ENCODE data around the gene ASB18. TPM values are rescaled to one million over a fixed set of nuclear protein-coding genes. Genes with fewer than 3 reads are reported as not detected.

ASB18 gene
- polyA plus RNA-seq, 1 donor (not counting 4 experiments of a cell fraction or from before 2014, with no cell fraction given), result not detected

DNA sequence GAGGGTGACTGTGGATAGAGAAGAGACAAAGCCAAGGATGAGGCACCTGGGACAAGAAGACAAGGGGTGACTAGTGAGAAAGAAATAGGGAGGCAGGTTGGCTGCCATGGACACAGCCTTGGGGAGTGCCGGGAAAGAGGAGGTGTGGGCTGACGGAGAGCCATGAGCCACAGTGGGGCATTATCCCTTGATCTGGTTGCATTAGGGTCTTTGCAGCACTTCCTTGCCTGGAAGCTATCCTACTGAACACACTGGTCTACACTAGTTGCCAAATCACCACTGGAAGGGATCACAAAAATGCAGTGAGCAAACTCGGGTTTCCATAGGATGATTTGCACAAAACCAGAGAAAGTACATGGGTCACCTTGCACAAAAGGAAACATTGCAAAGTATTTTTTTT lies 27.7 kb upstream of the ASB18 start:
- H3K27ac ChIP-seq (ENCODE audit: control insufficient read depth, insufficient read depth, low read length), result no peak overlapping the region
- no peaks in the 10 kb centered on the region for H3K9me3 ChIP-seq (ENCODE audit: control insufficient read depth, low read depth, low read length)
- H3K27me3 ChIP-seq (ENCODE audit: control insufficient read depth, extremely low read depth, insufficient read depth, low read length), result peaks cover 12% of the 10 kb centered on the region
- H3K9me1 ChIP-seq (ENCODE audit: control insufficient read depth, extremely low read depth, insufficient read depth, low read length), result no peaks in the 10 kb centered on the region
- no peaks in the 10 kb centered on the region for H3K79me2 ChIP-seq (ENCODE audit: control insufficient read depth, insufficient read depth, low read length)
- H3K4me3 ChIP-seq (ENCODE audit: control insufficient read depth in 2 of 3, extremely low read depth in 1 of 3, insufficient read depth in 2 of 3, low read depth in 1 of 3, low read length in 3 of 3), result no peak overlapping the region
- H3K9ac ChIP-seq (ENCODE audit: control insufficient read depth, extremely low read depth, insufficient read depth, low read length), result no peak overlapping the region
- peaks cover 3% of the 10 kb centered on the region for H3K4me1 ChIP-seq (ENCODE audit: control insufficient read depth, extremely low read depth, insufficient read depth, low read length)
- no peaks in the 10 kb centered on the region for H3K36me3 ChIP-seq (ENCODE audit: control insufficient read depth in 2 of 2, extremely low read depth in 1 of 2, insufficient read depth in 2 of 2, low read length in 2 of 2)
- DNase-seq (ENCODE audit: low read depth, low spot score) (no peak), FAIRE-seq (no peak)
- no peak for TF ChIP-seq EZH2 (IDR thresholded peaks at IDR 0.05; ENCODE audit: low read length)
- TF ChIP-seq, protein P1, sequence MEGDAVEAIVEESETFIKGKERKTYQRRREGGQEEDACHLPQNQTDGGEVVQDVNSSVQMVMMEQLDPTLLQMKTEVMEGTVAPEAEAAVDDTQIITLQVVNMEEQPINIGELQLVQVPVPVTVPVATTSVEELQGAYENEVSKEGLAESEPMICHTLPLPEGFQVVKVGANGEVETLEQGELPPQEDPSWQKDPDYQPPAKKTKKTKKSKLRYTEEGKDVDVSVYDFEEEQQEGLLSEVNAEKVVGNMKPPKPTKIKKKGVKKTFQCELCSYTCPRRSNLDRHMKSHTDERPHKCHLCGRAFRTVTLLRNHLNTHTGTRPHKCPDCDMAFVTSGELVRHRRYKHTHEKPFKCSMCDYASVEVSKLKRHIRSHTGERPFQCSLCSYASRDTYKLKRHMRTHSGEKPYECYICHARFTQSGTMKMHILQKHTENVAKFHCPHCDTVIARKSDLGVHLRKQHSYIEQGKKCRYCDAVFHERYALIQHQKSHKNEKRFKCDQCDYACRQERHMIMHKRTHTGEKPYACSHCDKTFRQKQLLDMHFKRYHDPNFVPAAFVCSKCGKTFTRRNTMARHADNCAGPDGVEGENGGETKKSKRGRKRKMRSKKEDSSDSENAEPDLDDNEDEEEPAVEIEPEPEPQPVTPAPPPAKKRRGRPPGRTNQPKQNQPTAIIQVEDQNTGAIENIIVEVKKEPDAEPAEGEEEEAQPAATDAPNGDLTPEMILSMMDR (optimal IDR thresholded peaks at IDR 0.05 in 1 of 3, IDR thresholded peaks at IDR 0.05 in 1 of 3, conservative IDR thresholded peaks at IDR 0.05 in 1 of 3; ENCODE audit: extremely low read depth in 1 of 3, insufficient read depth in 2 of 3, low read length in 3 of 3), result no peak
- H3K4me2 ChIP-seq (ENCODE audit: control insufficient read depth, extremely low read depth, insufficient read depth, low read depth, low read length), result no peak overlapping the region
- dilution Hi-C loops (cut with MboI; ENCODE audit: extremely low pct_ligation_motif_present, low sequenced_read_pairs), result no loop called here
- no peaks in the 10 kb centered on the region for H4K20me1 ChIP-seq (ENCODE audit: control insufficient read depth, extremely low read depth, insufficient read depth, low read length)
- no peak overlapping the region for H2AFZ ChIP-seq (ENCODE audit: control insufficient read depth, low read length)

- Histone ChIP-seq H3K9me1 (ENCODE audit: control insufficient read depth, extremely low read depth, insufficient read depth, low read length) (no peaks in the 10 kb centered on the region), H3K27me3 (ENCODE audit: control insufficient read depth, extremely low read depth, insufficient read depth, low read length) (peaks cover 12% of the 10 kb centered on the region), H3K4me2 (ENCODE audit: control insufficient read depth, extremely low read depth, insufficient read depth, low read depth, low read length) (no peak overlapping the region), H3K4me1 (ENCODE audit: control insufficient read depth, extremely low read depth, insufficient read depth, low read length) (peaks cover 3% of the 10 kb centered on the region), H3K36me3 (ENCODE audit: control insufficient read depth in 2 of 2, extremely low read depth in 1 of 2, insufficient read depth in 2 of 2, low read length in 2 of 2) (no peaks in the 10 kb centered on the region), H4K20me1 (ENCODE audit: control insufficient read depth, extremely low read depth, insufficient read depth, low read length) (no peaks in the 10 kb centered on the region), H3K4me3 (ENCODE audit: control insufficient read depth in 2 of 3, extremely low read depth in 1 of 3, insufficient read depth in 2 of 3, low read depth in 1 of 3, low read length in 3 of 3) (no peak overlapping the region), H3K79me2 (ENCODE audit: control insufficient read depth, insufficient read depth, low read length) (no peaks in the 10 kb centered on the region), H3K27ac (ENCODE audit: control insufficient read depth, insufficient read depth, low read length) (no peak overlapping the region), H3K9me3 (ENCODE audit: control insufficient read depth, low read depth, low read length) (no peaks in the 10 kb centered on the region), H3K9ac (ENCODE audit: control insufficient read depth, extremely low read depth, insufficient read depth, low read length) (no peak overlapping the region), H2AFZ (ENCODE audit: control insufficient read depth, low read length) (no peak overlapping the region)
- no peak for DNase-seq (ENCODE audit: low read depth, low spot score)
- TF ChIP-seq, protein P1 (optimal IDR thresholded peaks at IDR 0.05 in 1 of 3, IDR thresholded peaks at IDR 0.05 in 1 of 3, conservative IDR thresholded peaks at IDR 0.05 in 1 of 3; ENCODE audit: extremely low read depth in 1 of 3, insufficient read depth in 2 of 3, low read length in 3 of 3), result no peak
- TF ChIP-seq EZH2 (IDR thresholded peaks at IDR 0.05; ENCODE audit: low read length), result no peak
- FAIRE-seq, result no peak
- dilution Hi-C loops (cut with MboI; ENCODE audit: extremely low pct_ligation_motif_present, low sequenced_read_pairs), result no loop called here
Observed at GRCh38 chr2:236291476-236291875, 27.3 kb upstream of the ASB18 start.

Measured in keratinocyte (primary cell).